Measurements from ENCODE around the gene TAF7L. TPM values are rescaled to one million over a fixed set of nuclear protein-coding genes. Genes with fewer than 3 reads are reported as not detected.
A peak's percentile ranks its signal among the peaks of the same experiment; 100 is the strongest.

The TAF7L gene
- total and polyA plus RNA-seq, 2 of the 13 experiments (the other 11 are each of a cell fraction or from before 2014, with no cell fraction given) = 0.05 TPM; not detected in 1

DNA sequence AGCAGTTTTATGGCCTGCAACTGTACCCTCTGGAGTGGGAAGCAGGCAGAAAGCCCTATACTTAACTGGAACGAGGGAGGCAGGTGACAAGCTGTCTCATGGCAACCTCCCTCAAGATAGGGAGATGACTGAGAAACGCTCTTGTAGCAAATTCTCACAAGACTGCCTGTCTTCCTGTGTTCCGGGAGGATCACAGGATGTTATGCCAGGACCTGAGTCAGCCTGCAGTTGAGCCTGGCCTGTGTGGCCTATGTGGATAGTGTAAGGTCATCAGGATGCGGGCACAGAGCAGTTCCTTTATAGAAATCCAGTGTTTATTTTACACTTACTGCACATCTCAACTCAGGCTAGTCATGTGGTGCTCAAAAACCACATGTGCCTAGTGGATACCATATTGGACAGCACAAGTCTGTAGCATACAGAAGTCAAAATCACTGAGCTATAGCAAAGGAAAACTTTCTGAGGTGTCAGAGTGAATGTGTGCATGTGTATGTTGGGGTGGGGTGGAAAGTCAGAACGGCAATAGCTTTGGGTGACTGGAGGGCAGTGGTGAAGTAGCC is 25.2 kb downstream of the TAF7L start:
- ATAC-seq = no peak
- H3K9me3 ChIP-seq (ENCODE audit: low read length) = no peaks in the 10 kb centered on the region
- no peak overlapping the region for H3K9ac ChIP-seq (ENCODE audit: insufficient read depth, low read depth, low read length)
- no peaks in the 10 kb centered on the region for H3K4me1 ChIP-seq (ENCODE audit: insufficient read depth, low read length)
- H2AFZ ChIP-seq (ENCODE audit: low read length) = no peak overlapping the region
- no peaks in the 10 kb centered on the region for H3K79me2 ChIP-seq (ENCODE audit: insufficient read depth, low read length)
- ChIA-PET POLR2A (no interaction called here), CTCF (ENCODE audit: low intra/inter-chr PET ratio, low total read pairs) (no interaction called here)
- no peaks in the 10 kb centered on the region for H4K20me1 ChIP-seq (ENCODE audit: insufficient read depth, low read length)
- BruUV-seq (replicated peaks) = no TSS peak
- in situ Hi-C loops (cut with HindIII; ENCODE audit: extremely low pct_ligation_motif_present, low pct_unique_long_range_greater_than_20kb) (no loop called here), intact Hi-C loops (cut with micrococcal nuclease; ENCODE audit: unreplicated experiment) (no loop called here)
- H3K36me3 ChIP-seq (replicated peaks in 1 of 2; ENCODE audit: control insufficient read depth in 1 of 2, insufficient read depth in 2 of 2, low read length in 2 of 2) = no peaks in the 10 kb centered on the region
- H3K4me3 ChIP-seq (replicated peaks in 1 of 3; ENCODE audit: insufficient read depth in 1 of 3, low read depth in 2 of 3, low read length in 3 of 3) = no peak overlapping the region
- FAIRE-seq = no peak
- no peak overlapping the region for H3K27ac ChIP-seq (ENCODE audit: extremely low read length, insufficient read depth, low read length)
- no peaks in the 10 kb centered on the region for H3K27me3 ChIP-seq (ENCODE audit: control insufficient read depth in 1 of 2, insufficient read depth in 2 of 2, low read length in 2 of 2)
- no peak overlapping the region for H3K4me2 ChIP-seq (ENCODE audit: low read depth, low read length)
- WGBS (ENCODE audit: low lambda C conversion rate) = 0% methylated on average over 1 of the region's 5 CpGs
- TF ChIP-seq, protein P1, sequence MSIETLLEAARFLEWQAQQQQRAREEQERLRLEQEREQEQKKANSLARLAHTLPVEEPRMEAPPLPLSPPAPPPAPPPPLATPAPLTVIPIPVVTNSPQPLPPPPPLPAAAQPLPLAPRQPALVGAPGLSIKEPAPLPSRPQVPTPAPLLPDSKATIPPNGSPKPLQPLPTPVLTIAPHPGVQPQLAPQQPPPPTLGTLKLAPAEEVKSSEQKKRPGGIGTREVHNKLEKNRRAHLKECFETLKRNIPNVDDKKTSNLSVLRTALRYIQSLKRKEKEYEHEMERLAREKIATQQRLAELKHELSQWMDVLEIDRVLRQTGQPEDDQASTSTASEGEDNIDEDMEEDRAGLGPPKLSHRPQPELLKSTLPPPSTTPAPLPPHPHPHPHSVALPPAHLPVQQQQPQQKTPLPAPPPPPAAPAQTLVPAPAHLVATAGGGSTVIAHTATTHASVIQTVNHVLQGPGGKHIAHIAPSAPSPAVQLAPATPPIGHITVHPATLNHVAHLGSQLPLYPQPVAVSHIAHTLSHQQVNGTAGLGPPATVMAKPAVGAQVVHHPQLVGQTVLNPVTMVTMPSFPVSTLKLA (IDR thresholded peaks at IDR 0.05) = peak; percentile 56
- no peak for TF ChIP-seq ZNF792 (CRISPR knock-in tag; IDR thresholded peaks at IDR 0.05)
- DNase-seq (ENCODE audit: low spot score) = no peak

DNA sequence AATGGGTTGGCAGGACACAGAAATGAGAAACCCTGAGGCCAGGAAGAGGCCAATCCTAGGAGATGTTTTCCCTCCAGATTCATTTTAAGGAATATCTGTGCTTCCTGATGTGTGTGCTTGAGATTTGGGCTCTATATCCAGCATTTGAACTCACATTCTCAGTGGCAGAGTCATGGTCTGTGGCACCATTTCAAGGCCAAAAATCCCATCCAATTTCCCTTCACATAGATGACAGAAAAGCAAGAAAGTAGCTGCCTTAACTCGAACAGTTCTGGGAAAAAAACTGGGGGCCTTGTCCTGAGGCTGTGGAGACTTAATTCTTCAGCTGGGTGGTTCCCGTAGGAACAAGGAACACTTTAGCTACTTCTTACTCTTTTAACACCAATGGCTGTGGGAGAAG is 27.4 kb downstream of the TAF7L start:
- Histone ChIP-seq H3K4me1 (ENCODE audit: insufficient read depth, low read length) (no peaks in the 10 kb centered on the region), H3K4me2 (ENCODE audit: low read depth, low read length) (no peak overlapping the region), H3K4me3 (replicated peaks in 1 of 3; ENCODE audit: insufficient read depth in 1 of 3, low read depth in 2 of 3, low read length in 3 of 3) (no peak overlapping the region), H3K36me3 (replicated peaks in 1 of 2; ENCODE audit: control insufficient read depth in 1 of 2, insufficient read depth in 2 of 2, low read length in 2 of 2) (no peaks in the 10 kb centered on the region), H3K27ac (ENCODE audit: extremely low read length, insufficient read depth, low read length) (no peak overlapping the region), H3K27me3 (ENCODE audit: control insufficient read depth in 1 of 2, insufficient read depth in 2 of 2, low read length in 2 of 2) (no peaks in the 10 kb centered on the region), H3K9me3 (ENCODE audit: low read length) (no peaks in the 10 kb centered on the region), H4K20me1 (ENCODE audit: insufficient read depth, low read length) (no peaks in the 10 kb centered on the region), H3K9ac (ENCODE audit: insufficient read depth, low read depth, low read length) (no peak overlapping the region), H2AFZ (ENCODE audit: low read length) (no peak overlapping the region), H3K79me2 (ENCODE audit: insufficient read depth, low read length) (no peaks in the 10 kb centered on the region)
- TF ChIP-seq CEBPG (CRISPR knock-in tag; IDR thresholded peaks at IDR 0.05) = no peak
- TF ChIP-seq GZF1 (CRISPR knock-in tag; IDR thresholded peaks at IDR 0.05) = no peak
- no peak for TF ChIP-seq MTA3 (CRISPR knock-in tag; IDR thresholded peaks at IDR 0.05)
- TF ChIP-seq ZNF720 (CRISPR knock-in tag; IDR thresholded peaks at IDR 0.05) = no peak
- no peak for TF ChIP-seq ZNF367 (CRISPR knock-in tag; IDR thresholded peaks at IDR 0.05; ENCODE audit: borderline replicate concordance)
- no peak for TF ChIP-seq ZNF790 (CRISPR knock-in tag; IDR thresholded peaks at IDR 0.05; ENCODE audit: borderline replicate concordance)
- TF ChIP-seq DR1 (CRISPR knock-in tag; IDR thresholded peaks at IDR 0.05) = no peak
- TF ChIP-seq SETDB1 (CRISPR knock-in tag; IDR thresholded peaks at IDR 0.05; ENCODE audit: borderline replicate concordance) = no peak
- 0% methylated on average over 2 of the region's 2 CpGs for whole genome bisulfite sequencing (ENCODE audit: low lambda C conversion rate)
- BruUV-seq (replicated peaks) = no TSS peak
- CTCF ChIA-PET (ENCODE audit: low intra/inter-chr PET ratio, low total read pairs) = no interaction called here
- in situ Hi-C loops (cut with HindIII; ENCODE audit: extremely low pct_ligation_motif_present, low pct_unique_long_range_greater_than_20kb) (no loop called here), intact Hi-C loops (cut with micrococcal nuclease; ENCODE audit: unreplicated experiment) (no loop called here)
- POLR2A ChIA-PET = no interaction called here
- ATAC-seq = no peak
- no peak for DNase-seq (ENCODE audit: low spot score)
- no peak for FAIRE-seq

Data from HepG2 (cell line).